NCI-H524 treated with DMSO at 0.1 percent for 48 hours (cell line): ENCODE data around the gene NME2.

Experiments
- DNase-seq: peaks from one replicate; lab custom pipeline; 2025; lab: John Stamatoyannopoulos, UW

NME2 gene

DNA sequence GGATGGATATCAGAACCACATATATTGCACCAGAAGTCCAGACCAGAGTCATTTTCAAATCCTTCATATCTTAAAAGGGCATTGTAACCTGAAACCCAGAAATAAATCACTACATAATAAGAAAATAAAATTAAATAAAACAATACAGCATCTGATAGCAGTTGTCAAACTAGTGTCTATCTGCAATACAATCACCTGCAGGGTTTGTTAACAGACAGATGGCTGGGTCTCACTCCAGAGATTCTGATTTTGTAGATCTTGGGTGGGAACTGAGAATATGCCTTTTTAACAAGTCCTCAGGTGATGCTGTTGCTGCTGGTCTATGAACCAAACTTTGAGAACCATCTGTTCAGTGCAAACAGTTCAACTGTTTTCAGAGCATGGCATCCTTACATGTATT lies 37.6 kb downstream of the NME2 start:
- DNase-seq = no peak

DNA sequence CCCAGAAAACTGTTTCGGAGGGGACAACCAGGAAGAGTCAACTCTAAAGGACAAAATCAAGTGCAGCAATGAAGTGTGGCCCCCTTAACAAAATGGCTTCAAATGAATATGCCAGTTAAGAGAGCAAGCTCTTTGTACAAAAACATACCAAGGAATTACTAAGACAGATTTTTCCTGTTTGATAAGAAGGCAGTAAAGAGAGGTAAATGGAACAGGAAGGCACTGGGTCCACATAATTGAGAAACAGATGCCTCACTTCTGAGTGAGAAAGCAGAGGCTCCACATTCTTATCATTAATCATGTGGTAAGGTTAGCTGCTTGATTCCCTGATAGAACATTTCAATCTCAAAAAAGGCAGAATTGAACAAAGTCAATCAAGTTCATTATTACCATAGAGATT lies 48.7 kb downstream of the NME2 start:
- DNase-seq = no peak

DNA sequence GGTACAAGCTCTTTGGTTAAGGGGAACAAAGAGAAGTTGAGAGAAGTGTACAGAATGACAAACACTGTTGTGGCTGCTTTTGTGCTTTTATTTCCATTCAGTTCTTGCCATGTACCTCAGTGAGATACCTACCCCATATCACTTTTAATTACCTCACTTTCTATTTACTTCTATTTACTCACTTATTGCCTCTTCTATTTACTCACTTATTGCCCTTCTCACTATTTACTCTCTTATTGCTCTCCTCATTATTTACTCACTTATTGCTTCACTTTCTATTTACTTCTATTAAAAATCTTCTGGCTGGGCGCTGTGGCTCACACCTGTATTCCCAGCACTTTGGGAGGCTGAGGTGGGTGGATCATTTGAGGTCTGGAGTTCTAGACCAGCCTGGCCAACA lies 51.7 kb downstream of the NME2 start:
- DNase-seq = no peak

- DNase-seq = no peak
These were observed 55.1 kb downstream of the NME2 start for GRCh38 chr17:51221322-51221721.
